Neural crest cell (in vitro differentiated cells): ENCODE data around the gene CCT4. TPM values are rescaled to one million over a fixed set of nuclear protein-coding genes. Genes with fewer than 3 reads are reported as not detected.
"Not testable (repeated sequence)": the region's sequence is repeated elsewhere in the genome, so short reads cannot be mapped to it uniquely, and the experiment has no call there.

Source experiments
- DNase-seq: peaks from one replicate; pipeline ENCODE4 v3.0.0; 2021; ENCODE audit warnings: low read depth, mixed read lengths, low spot score
- H3K27ac Mint-ChIP-seq: one replicate; pipeline ENCODE4 v1.8.0; 2021; ENCODE audit warnings: mild to moderate bottlenecking, mixed read lengths; ENCODE audit not compliant: unreplicated experiment
- H3K27me3 Mint-ChIP-seq: 2 replicates; pipeline ENCODE4 v1.8.0; 2021; ENCODE audit warnings: low read depth, mild to moderate bottlenecking, mixed read lengths
- H3K36me3 Mint-ChIP-seq: 2 replicates; pipeline ENCODE4 v1.8.0; 2021; ENCODE audit warnings: low read depth, mild to moderate bottlenecking, mixed read lengths
- H3K4me1 Mint-ChIP-seq: 2 replicates; pipeline ENCODE4 v1.8.0; 2021; ENCODE audit warnings: mixed read lengths
- H3K4me3 Mint-ChIP-seq: one replicate; pipeline ENCODE4 v1.8.0; 2021; ENCODE audit warnings: mild to moderate bottlenecking, mixed read lengths
- H3K9me3 Mint-ChIP-seq: 2 replicates; pipeline ENCODE4 v1.8.0; 2021; ENCODE audit warnings: mixed read lengths
- CTCF ChIP-seq: fragments of 200-600 bp; sonication (generic); conservative IDR thresholded peaks from 2 replicates; pipeline ENCODE4 v1.5.0; 2021; ENCODE audit warnings: antibody characterized with exemption, mild to moderate bottlenecking
- total RNA-seq: library from RNA; stranded (reverse); gene quantifications from 2 replicates; pipeline ENCODE4 v1.2.1, GENCODE V29; 2021

Gene CCT4
- total RNA-seq, 1 donor from 2014 or later, result 277 TPM

- Mint-ChIP-seq H3K4me3 (no peak overlapping the region), H3K36me3 (no peaks in the 10 kb centered on the region), H3K27me3 (no peaks in the 10 kb centered on the region), H3K27ac (no peak overlapping the region), H3K4me1 (peaks cover 3% of the 10 kb centered on the region), H3K9me3 (no peaks in the 10 kb centered on the region)
- DNase-seq, result no peak
- no peak for TF ChIP-seq CTCF
Measured at GRCh38 chr2:61926531-61927477, 38.3 kb upstream of the CCT4 start.

GRCh38 chr2:61924895-61925663, 36.6 kb upstream of the CCT4 start:
- no peaks in the 10 kb centered on the region for H3K36me3 Mint-ChIP-seq
- H3K27ac Mint-ChIP-seq, result no peak overlapping the region

GRCh38 chr2:61922714-61923113, 34.3 kb upstream of the CCT4 start:
- Mint-ChIP-seq H3K4me1 (peaks cover 3% of the 10 kb centered on the region), H3K27ac (no peak overlapping the region), H3K36me3 (no peaks in the 10 kb centered on the region), H3K4me3 (no peak overlapping the region), H3K27me3 (no peaks in the 10 kb centered on the region), H3K9me3 (no peaks in the 10 kb centered on the region)
- no peak for DNase-seq
- TF ChIP-seq CTCF, result no peak

More at GRCh38 chr2:61924895-61925663, 36.6 kb upstream of the CCT4 start:
- H3K27me3 Mint-ChIP-seq, result no peaks in the 10 kb centered on the region
- DNase-seq, result no peak
- peaks cover 3% of the 10 kb centered on the region for H3K4me1 Mint-ChIP-seq
- no peak for TF ChIP-seq CTCF
- no peak overlapping the region for H3K4me3 Mint-ChIP-seq
- no peaks in the 10 kb centered on the region for H3K9me3 Mint-ChIP-seq

GRCh38 chr2:61920548-61920947, 32.1 kb upstream of the CCT4 start:
- no peaks in the 10 kb centered on the region for H3K4me1 Mint-ChIP-seq
- no peak overlapping the region for H3K27ac Mint-ChIP-seq
- DNase-seq, result no peak
- no peaks in the 10 kb centered on the region for H3K9me3 Mint-ChIP-seq
- no peaks in the 10 kb centered on the region for H3K36me3 Mint-ChIP-seq
- TF ChIP-seq CTCF, result no peak
- H3K27me3 Mint-ChIP-seq, result no peaks in the 10 kb centered on the region
- H3K4me3 Mint-ChIP-seq, result no peak overlapping the region

- H3K27ac Mint-ChIP-seq, H3K4me3 Mint-ChIP-seq, H3K4me1 Mint-ChIP-seq, DNase-seq, H3K27me3 Mint-ChIP-seq, H3K36me3 Mint-ChIP-seq, H3K9me3 Mint-ChIP-seq: not testable (repeated sequence)
Measured at GRCh38 chr2:61914794-61915193, 26.3 kb upstream of the CCT4 start.
